Activated naive CD4-positive, alpha-beta T cell treated with Interleukin-2 at 50 U/mL for 16 hours (primary cell): ENCODE data around the gene ARF4.
"Not testable (repeated sequence)": the region's sequence is repeated elsewhere in the genome, so short reads cannot be mapped to it uniquely, and the experiment has no call there.

Experiments used
- DNase-seq: peaks from one replicate; pipeline ENCODE4 v3.0.0-alpha.2; 2020

The ARF4 gene

GRCh38 chr3:57597127-57597923, at the start of gene ARF4:
Gene ARF4 (minus strand): TSS chr3:57597344. CDS start chr3:57597140, 204 bp downstream.
- peak; percentile 100 for DNase-seq

GRCh38 chr3:57646723-57647122, 49.6 kb upstream of the ARF4 start:
- no peak for DNase-seq

- DNase-seq: no peak
These were observed 47.6 kb upstream of the ARF4 start for GRCh38 chr3:57644740-57645139.

- DNase-seq: no peak
These were observed 40.2 kb upstream of the ARF4 start for GRCh38 chr3:57637391-57637790.

- not testable (repeated sequence) for DNase-seq
These were observed 37.1 kb upstream of the ARF4 start for GRCh38 chr3:57634259-57634658.

- no peak for DNase-seq
These were observed 30.8 kb upstream of the ARF4 start for GRCh38 chr3:57627976-57628375.

- DNase-seq: no peak
These were observed 27.7 kb upstream of the ARF4 start for GRCh38 chr3:57624801-57625200.

GRCh38 chr3:57622362-57622761, 25.2 kb upstream of the ARF4 start:
- no peak for DNase-seq

GRCh38 chr3:57617739-57618138, 20.6 kb upstream of the ARF4 start:
- DNase-seq: no peak

- no peak for DNase-seq
These were observed 19.1 kb upstream of the ARF4 start for GRCh38 chr3:57616233-57616632.

- DNase-seq: not testable (repeated sequence)
These were observed 14.7 kb upstream of the ARF4 start for GRCh38 chr3:57611870-57612269.

GRCh38 chr3:57605683-57606082, 8.5 kb upstream of the ARF4 start:
- DNase-seq: no peak

- no peak for DNase-seq
These were observed 7.8 kb upstream of the ARF4 start for GRCh38 chr3:57604971-57605370.

- no peak for DNase-seq
These were observed 3.1 kb upstream of the ARF4 start for GRCh38 chr3:57600195-57600594.

GRCh38 chr3:57598765-57599360, 1.7 kb upstream of the ARF4 start:
- DNase-seq: no peak

GRCh38 chr3:57596495-57597126, 533 bp downstream of the ARF4 start:
- peak; percentile 60 for DNase-seq

- no peak for DNase-seq
These were observed 2.6 kb downstream of the ARF4 start for GRCh38 chr3:57594576-57594975.

GRCh38 chr3:57594144-57594543, 3.0 kb downstream of the ARF4 start:
- DNase-seq: no peak

GRCh38 chr3:57592306-57592705, 4.8 kb downstream of the ARF4 start:
- no peak for DNase-seq

GRCh38 chr3:57587905-57588304, 9.2 kb downstream of the ARF4 start:
- DNase-seq: no peak

- DNase-seq: no peak
These were observed 10.4 kb downstream of the ARF4 start for GRCh38 chr3:57586778-57587177.

GRCh38 chr3:57583544-57583943, 13.6 kb downstream of the ARF4 start:
- no peak for DNase-seq

- DNase-seq: no peak
These were observed 14.5 kb downstream of the ARF4 start for GRCh38 chr3:57582474-57583168.

GRCh38 chr3:57577801-57578200, 19.3 kb downstream of the ARF4 start:
- DNase-seq: no peak
